Measurements from ENCODE around the gene MXRA5. TPM values are rescaled to one million over a fixed set of nuclear protein-coding genes. Genes with fewer than 3 reads are reported as not detected.
A peak's percentile ranks its signal among the peaks of the same experiment; 100 is the strongest.

MXRA5 gene, protein sequence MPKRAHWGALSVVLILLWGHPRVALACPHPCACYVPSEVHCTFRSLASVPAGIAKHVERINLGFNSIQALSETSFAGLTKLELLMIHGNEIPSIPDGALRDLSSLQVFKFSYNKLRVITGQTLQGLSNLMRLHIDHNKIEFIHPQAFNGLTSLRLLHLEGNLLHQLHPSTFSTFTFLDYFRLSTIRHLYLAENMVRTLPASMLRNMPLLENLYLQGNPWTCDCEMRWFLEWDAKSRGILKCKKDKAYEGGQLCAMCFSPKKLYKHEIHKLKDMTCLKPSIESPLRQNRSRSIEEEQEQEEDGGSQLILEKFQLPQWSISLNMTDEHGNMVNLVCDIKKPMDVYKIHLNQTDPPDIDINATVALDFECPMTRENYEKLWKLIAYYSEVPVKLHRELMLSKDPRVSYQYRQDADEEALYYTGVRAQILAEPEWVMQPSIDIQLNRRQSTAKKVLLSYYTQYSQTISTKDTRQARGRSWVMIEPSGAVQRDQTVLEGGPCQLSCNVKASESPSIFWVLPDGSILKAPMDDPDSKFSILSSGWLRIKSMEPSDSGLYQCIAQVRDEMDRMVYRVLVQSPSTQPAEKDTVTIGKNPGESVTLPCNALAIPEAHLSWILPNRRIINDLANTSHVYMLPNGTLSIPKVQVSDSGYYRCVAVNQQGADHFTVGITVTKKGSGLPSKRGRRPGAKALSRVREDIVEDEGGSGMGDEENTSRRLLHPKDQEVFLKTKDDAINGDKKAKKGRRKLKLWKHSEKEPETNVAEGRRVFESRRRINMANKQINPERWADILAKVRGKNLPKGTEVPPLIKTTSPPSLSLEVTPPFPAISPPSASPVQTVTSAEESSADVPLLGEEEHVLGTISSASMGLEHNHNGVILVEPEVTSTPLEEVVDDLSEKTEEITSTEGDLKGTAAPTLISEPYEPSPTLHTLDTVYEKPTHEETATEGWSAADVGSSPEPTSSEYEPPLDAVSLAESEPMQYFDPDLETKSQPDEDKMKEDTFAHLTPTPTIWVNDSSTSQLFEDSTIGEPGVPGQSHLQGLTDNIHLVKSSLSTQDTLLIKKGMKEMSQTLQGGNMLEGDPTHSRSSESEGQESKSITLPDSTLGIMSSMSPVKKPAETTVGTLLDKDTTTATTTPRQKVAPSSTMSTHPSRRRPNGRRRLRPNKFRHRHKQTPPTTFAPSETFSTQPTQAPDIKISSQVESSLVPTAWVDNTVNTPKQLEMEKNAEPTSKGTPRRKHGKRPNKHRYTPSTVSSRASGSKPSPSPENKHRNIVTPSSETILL (N-terminal part only)
- polyA plus RNA-seq (2013, experiment 1 of 2), result 2.1 TPM
- polyA plus RNA-seq (2013, experiment 2 of 2), result 1.9 TPM

- no peaks in the 10 kb centered on the region for H3K4me1 ChIP-seq (ENCODE audit: control insufficient read depth, low read depth, low read length)
- peak within 1 kb of the TSS; percentile 33 for H3K4me3 ChIP-seq (ENCODE audit: low read length)
- H3K4me2 ChIP-seq (ENCODE audit: low read length), result peak within 1 kb of the TSS; percentile 62
- H3K23ac ChIP-seq (ENCODE audit: low read length), result no peak within 1 kb of the TSS
- peak within 1 kb of the TSS; percentile 81 for H3K4ac ChIP-seq (ENCODE audit: low read depth, low read length)
- no peak within 1 kb of the TSS for H4K5ac ChIP-seq (ENCODE audit: low read length)
- peak within 1 kb of the TSS; percentile 68 for H3K9ac ChIP-seq (ENCODE audit: low read length)
- no peak within 1 kb of the TSS for H2BK15ac ChIP-seq (replicated peaks; ENCODE audit: low read depth)
- H3K36me3 ChIP-seq (ENCODE audit: control insufficient read depth, insufficient read depth, low read length), result no peaks in the 10 kb centered on the region
- H2AK5ac ChIP-seq (ENCODE audit: low read length), result no peak within 1 kb of the TSS
- H3K27ac ChIP-seq (ENCODE audit: low read depth, low read length), result no peak within 1 kb of the TSS
- WGBS (ENCODE audit: extremely low coverage, insufficient coverage, low lambda C conversion rate), result no CpG with 5 or more reads among the region's 70 CpGs
- no peak within 1 kb of the TSS for H4K8ac ChIP-seq (ENCODE audit: low read depth, low read length)
- H3K18ac ChIP-seq (ENCODE audit: low read length), result peak within 1 kb of the TSS; percentile 97
- no peaks in the 10 kb centered on the region for H3K27me3 ChIP-seq (ENCODE audit: insufficient read depth, low read length, poor library complexity)
- no peaks in the 10 kb centered on the region for H3K79me2 ChIP-seq (ENCODE audit: control insufficient read depth, insufficient read depth, low read length)
- peak; percentile 69 for DNase-seq
- no peak within 1 kb of the TSS for H2BK120ac ChIP-seq (ENCODE audit: low read depth, low read length)
- peak within 1 kb of the TSS; percentile 85 for H3K56ac ChIP-seq (ENCODE audit: low read length)
- no peak within 1 kb of the TSS for H2BK5ac ChIP-seq (ENCODE audit: low read length)
- no peaks in the 10 kb centered on the region for H3K79me1 ChIP-seq (ENCODE audit: low read length)
Measured at GRCh38 chrX:3346501-3347259, at the start of gene MXRA5. Gene MXRA5 (minus strand): TSS chrX:3346652. CDS start chrX:3343833, 2,819 bp downstream.

DNA sequence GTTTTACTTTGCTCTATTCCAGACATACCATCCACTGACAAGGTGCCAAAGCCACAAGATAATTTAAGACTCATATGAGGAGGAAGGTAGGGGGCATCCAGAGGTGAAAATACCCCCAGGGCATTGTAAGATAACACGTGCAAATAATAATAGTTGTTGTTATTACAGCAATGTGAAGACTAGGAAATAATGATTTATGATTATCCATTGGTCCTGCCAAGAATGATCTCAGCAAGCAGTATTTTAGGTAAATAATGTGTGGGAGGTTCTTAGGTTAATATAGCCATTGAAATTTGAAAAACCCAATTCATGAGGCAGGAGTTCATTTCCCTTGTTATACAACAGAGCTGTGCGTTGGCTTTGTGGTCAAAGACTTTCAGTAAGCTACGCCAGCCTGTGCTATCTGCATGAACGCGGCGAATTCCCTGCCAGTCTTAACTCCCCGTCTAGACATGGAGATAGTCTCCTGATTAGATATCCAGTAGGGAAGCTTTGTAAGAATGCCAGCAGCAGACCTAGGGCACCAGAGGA is 47.2 kb upstream of the MXRA5 start:
- H2BK5ac ChIP-seq (ENCODE audit: low read length), result no peak overlapping the region
- no peaks in the 10 kb centered on the region for H3K79me1 ChIP-seq (ENCODE audit: low read length)
- no peak overlapping the region for H3K56ac ChIP-seq (ENCODE audit: low read length)
- no peaks in the 10 kb centered on the region for H3K79me2 ChIP-seq (ENCODE audit: control insufficient read depth, insufficient read depth, low read length)
- no peak overlapping the region for H4K5ac ChIP-seq (ENCODE audit: low read length)
- peak; percentile 89 for DNase-seq
- no peaks in the 10 kb centered on the region for H3K4me1 ChIP-seq (ENCODE audit: control insufficient read depth, low read depth, low read length)
- H3K27ac ChIP-seq (ENCODE audit: low read depth, low read length), result no peak overlapping the region
- H3K9ac ChIP-seq (ENCODE audit: low read length), result no peak overlapping the region
- H3K18ac ChIP-seq (ENCODE audit: low read length), result no peak overlapping the region
- H3K23ac ChIP-seq (ENCODE audit: low read length), result no peak overlapping the region
- H3K4me3 ChIP-seq (ENCODE audit: low read length), result no peak overlapping the region
- H3K36me3 ChIP-seq (ENCODE audit: control insufficient read depth, insufficient read depth, low read length), result no peaks in the 10 kb centered on the region
- no CpG with 5 or more reads among the region's 7 CpGs for WGBS (ENCODE audit: extremely low coverage, insufficient coverage, low lambda C conversion rate)
- H2BK15ac ChIP-seq (replicated peaks; ENCODE audit: low read depth), result no peak overlapping the region
- H2AK5ac ChIP-seq (ENCODE audit: low read length), result no peak overlapping the region
- no peak overlapping the region for H2BK120ac ChIP-seq (ENCODE audit: low read depth, low read length)
- H3K4ac ChIP-seq (ENCODE audit: low read depth, low read length), result no peak overlapping the region
- no peak overlapping the region for H4K8ac ChIP-seq (ENCODE audit: low read depth, low read length)
- no peak overlapping the region for H3K4me2 ChIP-seq (ENCODE audit: low read length)
- no peaks in the 10 kb centered on the region for H3K27me3 ChIP-seq (ENCODE audit: insufficient read depth, low read length, poor library complexity)

DNA sequence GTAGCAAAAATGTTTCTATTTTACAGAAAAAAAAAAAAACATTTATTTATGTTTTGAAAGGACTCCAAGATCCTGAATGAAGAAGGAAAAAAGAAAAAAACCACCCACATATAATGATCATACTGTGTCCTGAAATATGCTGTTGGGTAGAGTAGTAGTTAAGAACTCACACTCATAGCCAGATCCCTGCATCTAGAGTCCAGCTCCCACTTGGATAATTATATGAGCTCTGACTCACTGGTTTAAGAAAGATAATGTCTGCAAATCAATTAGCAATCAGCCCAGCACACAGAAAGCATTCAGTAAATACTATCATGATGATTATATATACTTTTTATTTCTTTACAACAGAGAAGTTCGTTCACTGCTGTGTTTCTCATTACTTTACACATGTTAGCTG is 46.7 kb upstream of the MXRA5 start:
- H3K79me2 ChIP-seq (ENCODE audit: control insufficient read depth, insufficient read depth, low read length), result no peaks in the 10 kb centered on the region
- H3K4me2 ChIP-seq (ENCODE audit: low read length), result no peak overlapping the region
- no peak overlapping the region for H3K23ac ChIP-seq (ENCODE audit: low read length)
- H2BK5ac ChIP-seq (ENCODE audit: low read length), result no peak overlapping the region
- no peaks in the 10 kb centered on the region for H3K4me1 ChIP-seq (ENCODE audit: control insufficient read depth, low read depth, low read length)
- no peak for DNase-seq
- no peak overlapping the region for H3K4me3 ChIP-seq (ENCODE audit: low read length)
- no peaks in the 10 kb centered on the region for H3K36me3 ChIP-seq (ENCODE audit: control insufficient read depth, insufficient read depth, low read length)
- H4K5ac ChIP-seq (ENCODE audit: low read length), result no peak overlapping the region
- H3K4ac ChIP-seq (ENCODE audit: low read depth, low read length), result no peak overlapping the region
- no peak overlapping the region for H2BK120ac ChIP-seq (ENCODE audit: low read depth, low read length)
- H3K9ac ChIP-seq (ENCODE audit: low read length), result no peak overlapping the region
- H3K27me3 ChIP-seq (ENCODE audit: insufficient read depth, low read length, poor library complexity), result no peaks in the 10 kb centered on the region
- H3K79me1 ChIP-seq (ENCODE audit: low read length), result no peaks in the 10 kb centered on the region
- H3K27ac ChIP-seq (ENCODE audit: low read depth, low read length), result no peak overlapping the region
- H2BK15ac ChIP-seq (replicated peaks; ENCODE audit: low read depth), result no peak overlapping the region
- H4K8ac ChIP-seq (ENCODE audit: low read depth, low read length), result no peak overlapping the region
- no peak overlapping the region for H3K56ac ChIP-seq (ENCODE audit: low read length)
- H3K18ac ChIP-seq (ENCODE audit: low read length), result no peak overlapping the region
- WGBS (ENCODE audit: extremely low coverage, insufficient coverage, low lambda C conversion rate), result no CpG with 5 or more reads among the region's 1 CpG
- no peak overlapping the region for H2AK5ac ChIP-seq (ENCODE audit: low read length)

- H3K4me1 ChIP-seq (ENCODE audit: control insufficient read depth, low read depth, low read length), result no peaks in the 10 kb centered on the region
- no peak overlapping the region for H2BK15ac ChIP-seq (replicated peaks; ENCODE audit: low read depth)
- H4K8ac ChIP-seq (ENCODE audit: low read depth, low read length), result no peak overlapping the region
- no peaks in the 10 kb centered on the region for H3K79me1 ChIP-seq (ENCODE audit: low read length)
- no peak overlapping the region for H3K27ac ChIP-seq (ENCODE audit: low read depth, low read length)
- H3K18ac ChIP-seq (ENCODE audit: low read length), result no peak overlapping the region
- no peaks in the 10 kb centered on the region for H3K79me2 ChIP-seq (ENCODE audit: control insufficient read depth, insufficient read depth, low read length)
- H3K4me2 ChIP-seq (ENCODE audit: low read length), result no peak overlapping the region
- no peak overlapping the region for H2BK5ac ChIP-seq (ENCODE audit: low read length)
- no peak overlapping the region for H4K5ac ChIP-seq (ENCODE audit: low read length)
- no peak overlapping the region for H3K23ac ChIP-seq (ENCODE audit: low read length)
- no peak overlapping the region for H3K4ac ChIP-seq (ENCODE audit: low read depth, low read length)
- no peak overlapping the region for H2BK120ac ChIP-seq (ENCODE audit: low read depth, low read length)
- H2AK5ac ChIP-seq (ENCODE audit: low read length), result no peak overlapping the region
- no peak for DNase-seq
- no CpG with 5 or more reads among the region's 2 CpGs for WGBS (ENCODE audit: extremely low coverage, insufficient coverage, low lambda C conversion rate)
- H3K36me3 ChIP-seq (ENCODE audit: control insufficient read depth, insufficient read depth, low read length), result no peaks in the 10 kb centered on the region
- no peaks in the 10 kb centered on the region for H3K27me3 ChIP-seq (ENCODE audit: insufficient read depth, low read length, poor library complexity)
- H3K9ac ChIP-seq (ENCODE audit: low read length), result no peak overlapping the region
- no peak overlapping the region for H3K4me3 ChIP-seq (ENCODE audit: low read length)
- no peak overlapping the region for H3K56ac ChIP-seq (ENCODE audit: low read length)
Measured at GRCh38 chrX:3388457-3388856, 42.0 kb upstream of the MXRA5 start.

GRCh38 chrX:3384327-3384726 is 37.9 kb upstream of the MXRA5 start:
- Histone ChIP-seq H3K56ac (ENCODE audit: low read length) (no peak overlapping the region), H3K4me2 (ENCODE audit: low read length) (no peak overlapping the region), H3K4ac (ENCODE audit: low read depth, low read length) (no peak overlapping the region), H2BK15ac (replicated peaks; ENCODE audit: low read depth) (no peak overlapping the region), H3K23ac (ENCODE audit: low read length) (no peak overlapping the region), H4K5ac (ENCODE audit: low read length) (no peak overlapping the region), H3K4me3 (ENCODE audit: low read length) (no peak overlapping the region), H3K4me1 (ENCODE audit: control insufficient read depth, low read depth, low read length) (no peaks in the 10 kb centered on the region), H2AK5ac (ENCODE audit: low read length) (no peak overlapping the region), H4K8ac (ENCODE audit: low read depth, low read length) (no peak overlapping the region), H3K18ac (ENCODE audit: low read length) (no peak overlapping the region), H2BK5ac (ENCODE audit: low read length) (no peak overlapping the region), H3K79me1 (ENCODE audit: low read length) (no peaks in the 10 kb centered on the region), H3K36me3 (ENCODE audit: control insufficient read depth, insufficient read depth, low read length) (no peaks in the 10 kb centered on the region), H3K27ac (ENCODE audit: low read depth, low read length) (no peak overlapping the region), H3K79me2 (ENCODE audit: control insufficient read depth, insufficient read depth, low read length) (no peaks in the 10 kb centered on the region), H2BK120ac (ENCODE audit: low read depth, low read length) (no peak overlapping the region), H3K9ac (ENCODE audit: low read length) (no peak overlapping the region), H3K27me3 (ENCODE audit: insufficient read depth, low read length, poor library complexity) (no peaks in the 10 kb centered on the region)
- 100% methylated on average over 1 of the region's 3 CpGs for WGBS (ENCODE audit: extremely low coverage, insufficient coverage, low lambda C conversion rate)
- DNase-seq, result peak; percentile 1

Data from mesendoderm (in vitro differentiated cells).